ENCODE measurements around the gene ZCCHC17. TPM values are rescaled to one million over a fixed set of nuclear protein-coding genes. Genes with fewer than 3 reads are reported as not detected.

ZCCHC17 gene
- total RNA-seq, 2 donors from 2014 or later = 15.1 to 31.1 TPM

Other genes with a start within 250 kb of the ZCCHC17 start
- 100 to 1,000 TPM; 107 to 118 TPM for gene PUM1, start 231.3 kb upstream of the ZCCHC17 start, total RNA-seq
- not detected for gene NKAIN1, start 57.1 kb upstream of the ZCCHC17 start, total RNA-seq
- gene SNRNP40, start 244 bp upstream of the ZCCHC17 start, total RNA-seq = 100 to 1,000 TPM in 1 of 2 donors, 10 to 100 TPM in 1; 94.8 to 103 TPM
- gene FABP3, start 76.0 kb downstream of the ZCCHC17 start, total RNA-seq = not detected
- gene SERINC2, start 116.2 kb downstream of the ZCCHC17 start, total RNA-seq = under 1 TPM in 1 of 2 donors, not detected in 1; 0.59 TPM

Measured in activated naive CD4-positive, alpha-beta T cell treated with anti-CD3 and anti-CD28 coated beads, Interleukin-2, amount 50 U/mL, for 72 hours (primary cell).